Right lung (tissue), 5 donors: ENCODE results near the gene SORCS3. TPM values are rescaled to one million over a fixed set of nuclear protein-coding genes. Genes with fewer than 3 reads are reported as not detected.

Experiments
- DNase-seq, 2 donors: peaks; one replicate each; pipeline ENCODE4 v3.0.0-alpha.2; 2013
- polyA plus RNA-seq, 5 donors: library from polyadenylated mRNA; unstranded; fragments of 120-200 nt; gene quantifications; one replicate each; pipeline versions ENCODE4 v1.2.1 to v1.2.3, GENCODE V29; 2013; ENCODE audit warnings: inconsistent platforms in 1 of 5, low replicate concordance in 1 of 5; ENCODE audit not compliant: insufficient read length in 5 of 5, insufficient read depth in 1 of 5

Gene SORCS3
- polyA plus RNA-seq, 5 donors, result 0.03 to 0.12 (median 0.09) TPM

GRCh38 chr10:105010411-105011121 is 369.5 kb downstream of the SORCS3 start:
- DNase-seq, result no peak

- DNase-seq, result no peak
Measured at GRCh38 chr10:105017116-105017515, 376.0 kb downstream of the SORCS3 start.

GRCh38 chr10:105017691-105018090 is 376.6 kb downstream of the SORCS3 start:
- DNase-seq, result no peak

GRCh38 chr10:105023211-105024111 is 382.4 kb downstream of the SORCS3 start:
- no peak for DNase-seq

GRCh38 chr10:105024184-105024583 is 383.1 kb downstream of the SORCS3 start:
- DNase-seq, result no peak

- no peak for DNase-seq
Measured at GRCh38 chr10:105025092-105025491, 384.0 kb downstream of the SORCS3 start.

- DNase-seq, result no peak
Measured at GRCh38 chr10:105026566-105026965, 385.5 kb downstream of the SORCS3 start.

GRCh38 chr10:105029286-105029685 is 388.2 kb downstream of the SORCS3 start:
- DNase-seq, result peak; percentile 53 to 54

GRCh38 chr10:105037022-105037421 is 395.9 kb downstream of the SORCS3 start:
- no peak for DNase-seq

- DNase-seq, result no peak
Measured at GRCh38 chr10:105041956-105042355, 400.9 kb downstream of the SORCS3 start.

GRCh38 chr10:105042906-105043552 is 401.9 kb downstream of the SORCS3 start:
- DNase-seq, result no peak

GRCh38 chr10:105044902-105045301 is 403.8 kb downstream of the SORCS3 start:
- DNase-seq, result no peak

GRCh38 chr10:105056413-105056812 is 415.3 kb downstream of the SORCS3 start:
- no peak for DNase-seq

GRCh38 chr10:105062951-105063350 is 421.9 kb downstream of the SORCS3 start:
- no peak for DNase-seq

GRCh38 chr10:105063796-105064195 is 422.7 kb downstream of the SORCS3 start:
- DNase-seq, result peak; percentile 2 to 19

- no peak for DNase-seq
Measured at GRCh38 chr10:105068497-105068896, 427.4 kb downstream of the SORCS3 start.

- DNase-seq, result no peak
Measured at GRCh38 chr10:105070249-105070648, 429.2 kb downstream of the SORCS3 start.

GRCh38 chr10:105070952-105071351 is 429.9 kb downstream of the SORCS3 start:
- no peak for DNase-seq

GRCh38 chr10:105071980-105072379 is 430.9 kb downstream of the SORCS3 start:
- DNase-seq, result no peak

- no peak for DNase-seq
Measured at GRCh38 chr10:105073999-105074398, 432.9 kb downstream of the SORCS3 start.

- no peak for DNase-seq
Measured at GRCh38 chr10:105075031-105075430, 433.9 kb downstream of the SORCS3 start.

GRCh38 chr10:105085980-105086379 is 444.9 kb downstream of the SORCS3 start:
- no peak for DNase-seq
